Aorta (tissue), 5 donors: Measurements from ENCODE around the gene SOHLH1. TPM values are rescaled to one million over a fixed set of nuclear protein-coding genes. Genes with fewer than 3 reads are reported as not detected.

ENCODE experiments used
- ATAC-seq: fragments of 200-7000 bp; cut with Tn5 transposase; one replicate; pipeline ENCODE4 v1.9.1; 2022; ENCODE audit warnings: moderate library complexity; ENCODE audit not compliant: low FRiP score
- DNase-seq, 2 donors: peaks; one replicate each; pipeline ENCODE4 v3.0.0-alpha.2; 2020
- H3K27ac ChIP-seq, 2 donors: one replicate each; pipeline ENCODE4 v1.5.1; 2013; ENCODE audit warnings: low read length in 2 of 2, mild to moderate bottlenecking in 2 of 2, moderate library complexity in 2 of 2, control low read depth in 1 of 2, inconsistent platforms in 1 of 2, low read depth in 1 of 2
- H3K27me3 ChIP-seq, 2 donors: one replicate each; pipeline ENCODE4 v1.6.1; 2013; ENCODE audit warnings: control low read depth in 1 of 2, low read length in 1 of 2, mild to moderate bottlenecking in 1 of 2, moderate library complexity in 1 of 2; ENCODE audit not compliant: insufficient read depth in 2 of 2, control insufficient read depth in 1 of 2
- H3K36me3 ChIP-seq, 2 donors: one replicate each; pipeline ENCODE4 v1.6.1; 2013; ENCODE audit warnings: control low read depth in 1 of 2, low read length in 1 of 2, mild to moderate bottlenecking in 1 of 2; ENCODE audit not compliant: insufficient read depth in 2 of 2, control insufficient read depth in 1 of 2
- H3K4me1 ChIP-seq, 2 donors: one replicate each; pipeline ENCODE4 v1.6.1; 2013; ENCODE audit warnings: low read length in 2 of 2, control low read depth in 1 of 2, mild to moderate bottlenecking in 1 of 2, moderate library complexity in 1 of 2; ENCODE audit not compliant: insufficient read depth in 2 of 2, control insufficient read depth in 1 of 2
- H3K4me3 ChIP-seq, 2 donors: one replicate each; pipeline ENCODE4 v1.5.1; 2013; ENCODE audit warnings: low read length in 2 of 2, control low read depth in 1 of 2, mild to moderate bottlenecking in 1 of 2
- H3K9me3 ChIP-seq: one replicate; pipeline ENCODE4 v1.6.1; 2013; ENCODE audit warnings: mild to moderate bottlenecking, low read length; ENCODE audit not compliant: control insufficient read depth
- WGBS, 2 donors: extraction: QIAGEN DNeasy Blood & Tissue Kit; methylation state at CpG; one replicate each; pipeline ENCODE4 v1.1.7; 2013; 5-methylcytosine and 5-hydroxymethylcytosine counted together
- intact Hi-C, 2 donors: fragments of 100-400 bp; cut with DNase I; formaldehyde crosslinking; loops; one replicate each; pipeline versions ENCODE4 v1.14.2 to v1.15.0; 2022
- polyA plus RNA-seq, 2 donors: library from polyadenylated mRNA; stranded (reverse); fragments of 200-250 nt; gene quantifications; one replicate each; pipeline ENCODE4 v1.2.3, GENCODE V29; 2013
- total RNA-seq, 2 donors: library from RNA; stranded (reverse); fragmentation: NEBNext Ultra II Directional; extraction: Animal tissue kit (Norgen Biotek cat#: 25700); gene quantifications; one replicate each; pipeline ENCODE4 v1.2.1, GENCODE V29; 2021
- donor health status: healthy with polysubstance abuse.
- donor health status: Bipolar disorder and iron deficiency.
- donor health status: DM: no; HTN: no; CAD: no.
- donor health status: DM: no; HTN: no; CAD: no.
- donor health status: DM: yes; HTN: yes; CAD: no.

The SOHLH1 gene
- total and polyA plus RNA-seq, 4 donors = not detected

DNA sequence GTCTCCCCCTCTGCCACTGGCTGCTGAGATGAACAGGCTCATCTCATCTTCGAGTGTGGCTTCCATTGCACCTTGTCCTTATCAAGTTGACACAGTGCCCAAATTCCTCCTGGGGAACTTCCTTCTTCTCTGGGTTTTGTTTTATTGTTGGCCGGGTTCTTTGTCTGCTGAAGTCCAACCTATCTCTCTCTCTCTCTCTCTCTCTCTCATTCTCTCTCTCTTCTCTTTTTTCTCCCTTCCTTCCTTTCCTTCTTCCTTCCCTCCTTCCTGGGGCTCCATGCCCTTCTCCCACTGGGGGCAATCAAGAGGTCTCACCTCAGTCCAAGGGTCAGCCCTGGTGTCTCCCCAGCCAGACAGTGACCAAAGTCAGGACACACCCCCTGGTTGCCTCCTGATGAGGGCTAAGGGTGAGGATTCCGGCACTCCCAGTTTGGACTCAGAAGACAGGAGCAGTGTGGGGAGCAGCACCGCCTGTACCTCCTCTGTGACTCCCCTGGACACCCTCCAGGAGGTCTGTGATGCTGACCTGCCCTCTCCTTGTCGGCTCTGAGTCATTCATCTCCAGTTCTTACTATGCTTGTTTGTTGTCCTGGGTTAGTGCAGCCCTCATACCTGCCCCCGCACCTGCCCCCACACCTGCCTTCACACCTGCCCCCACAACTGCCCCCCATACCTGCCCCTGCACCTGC, 33.4 kb upstream of the SOHLH1 start:
- no peak overlapping the region for H3K4me3 ChIP-seq
- peaks cover 6% of the 10 kb centered on the region for H3K9me3 ChIP-seq
- 74 to 79% methylated on average over 6 of the region's 6 CpGs for WGBS, 2 donors
- no peaks in the 10 kb centered on the region for H3K36me3 ChIP-seq
- intact Hi-C loops = no loop called here
- H3K27ac ChIP-seq = no peak overlapping the region
- ATAC-seq (no peak), DNase-seq (no peak)
- H3K27me3 ChIP-seq = no peaks in the 10 kb centered on the region
- no peaks in the 10 kb centered on the region for H3K4me1 ChIP-seq

- DNase-seq = no peak
Measured at GRCh38 chr9:135731454-135731853, 32.2 kb upstream of the SOHLH1 start.

DNA sequence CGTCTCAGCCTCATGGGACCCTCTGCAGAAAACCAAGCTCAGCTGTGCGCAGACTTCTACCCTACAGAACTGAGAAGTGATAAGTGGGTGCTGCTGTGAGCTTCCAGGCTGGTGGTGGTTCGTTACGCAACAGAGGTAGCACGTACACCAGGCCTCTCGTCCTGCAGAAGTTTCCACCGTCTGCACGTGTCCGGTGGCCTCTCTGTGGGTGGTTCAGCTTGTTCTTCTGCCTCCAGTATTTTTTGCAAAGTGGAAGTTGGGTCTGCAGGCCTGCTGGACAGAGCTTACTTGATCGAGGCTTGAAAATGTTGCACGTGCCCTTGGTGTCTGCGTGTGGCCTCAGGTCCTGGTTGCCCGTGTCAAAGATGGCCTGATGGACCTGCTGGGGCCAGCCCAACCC, 30.2 kb upstream of the SOHLH1 start:
- intact Hi-C loops = no loop called here
- no peak for DNase-seq
- ATAC-seq = no peak
- no peaks in the 10 kb centered on the region for H3K36me3 ChIP-seq
- no peaks in the 10 kb centered on the region for H3K27me3 ChIP-seq
- H3K9me3 ChIP-seq = peaks cover 6% of the 10 kb centered on the region
- H3K27ac ChIP-seq = no peak overlapping the region
- no peak overlapping the region for H3K4me3 ChIP-seq
- WGBS, 2 donors = 78 to 85% methylated on average over 13 of the region's 13 CpGs
- no peaks in the 10 kb centered on the region for H3K4me1 ChIP-seq

More at GRCh38 chr9:135731454-135731853, 32.2 kb upstream of the SOHLH1 start:
- no peaks in the 10 kb centered on the region for H3K27me3 ChIP-seq
- no peak overlapping the region for H3K4me3 ChIP-seq
- peaks cover 6% of the 10 kb centered on the region for H3K9me3 ChIP-seq
- no peak for ATAC-seq
- H3K36me3 ChIP-seq = no peaks in the 10 kb centered on the region
- no peaks in the 10 kb centered on the region for H3K4me1 ChIP-seq
- 90 to 95% methylated on average over 12 of the region's 12 CpGs for WGBS, 2 donors
- intact Hi-C loops = no loop called here
- no peak overlapping the region for H3K27ac ChIP-seq

DNA sequence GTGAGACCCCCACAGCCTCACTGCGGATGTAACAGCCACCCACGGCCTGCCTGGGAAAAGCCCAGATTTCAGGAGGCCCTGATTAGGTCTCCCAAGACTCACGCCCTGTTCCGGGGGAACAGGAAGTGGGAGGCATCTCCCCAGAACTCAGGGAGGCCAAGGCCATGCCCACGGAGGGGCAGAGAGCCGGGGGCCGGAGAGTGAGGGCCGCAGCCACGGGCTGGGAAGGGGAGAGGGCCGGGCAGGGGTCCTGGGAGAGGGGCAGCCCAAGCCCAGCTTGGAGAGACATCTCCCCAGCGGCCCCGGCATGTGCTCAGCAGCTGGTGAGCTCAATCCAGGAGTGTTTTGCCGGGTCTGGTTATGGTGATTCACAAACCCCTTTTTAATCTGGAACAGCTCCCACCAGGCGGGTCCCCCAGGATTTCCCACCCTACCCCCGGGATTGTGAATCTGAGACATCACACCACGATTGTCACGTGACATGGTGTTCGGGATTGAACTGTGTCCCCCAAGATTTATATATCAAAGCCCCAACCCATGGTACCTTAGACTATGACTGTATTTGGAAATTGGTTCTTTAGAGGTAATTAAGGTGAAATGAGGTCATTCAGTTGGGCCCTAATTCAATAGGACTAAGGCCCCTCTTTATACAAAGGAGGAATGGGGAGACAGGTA, 29.3 kb upstream of the SOHLH1 start:
- no peak for DNase-seq
- WGBS, 2 donors = 69 to 71% methylated on average over 18 of the region's 18 CpGs
- H3K27ac ChIP-seq = no peak overlapping the region
- no peaks in the 10 kb centered on the region for H3K4me1 ChIP-seq
- ATAC-seq = no peak
- H3K9me3 ChIP-seq = peaks cover 6% of the 10 kb centered on the region
- no peaks in the 10 kb centered on the region for H3K36me3 ChIP-seq
- intact Hi-C loops = no loop called here
- H3K27me3 ChIP-seq = no peaks in the 10 kb centered on the region
- no peak overlapping the region for H3K4me3 ChIP-seq

DNA sequence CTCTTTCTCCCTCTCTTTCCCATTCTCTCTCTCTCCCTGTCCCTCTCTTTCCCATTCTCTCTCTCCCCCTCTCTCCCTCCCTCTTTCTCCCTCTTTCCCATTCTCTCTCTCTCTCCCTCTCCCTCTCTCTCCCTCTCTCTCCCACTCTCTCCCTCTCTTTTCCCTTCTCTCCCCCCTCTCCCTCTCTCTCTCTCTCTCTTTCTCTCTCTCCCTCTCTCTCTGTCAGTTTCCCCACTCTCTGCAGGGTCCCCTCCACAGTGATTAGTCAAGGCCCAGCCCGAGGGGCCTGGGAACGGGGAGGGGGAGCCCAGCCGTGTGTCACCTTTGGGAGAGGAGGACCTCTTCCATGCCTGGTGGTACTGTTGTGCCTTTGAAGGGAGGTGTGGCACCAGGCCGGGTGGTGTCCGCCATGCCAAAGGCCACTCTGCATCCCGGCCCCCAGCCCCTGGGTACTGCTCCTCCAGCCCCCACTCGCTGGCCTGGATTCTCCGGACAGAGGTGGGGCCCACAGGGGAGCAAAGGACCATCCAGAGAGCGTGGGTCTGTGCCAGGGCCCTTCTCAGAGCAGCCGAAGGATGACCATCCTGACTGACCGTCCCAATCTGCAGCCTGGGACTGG, 28.1 kb upstream of the SOHLH1 start:
- ATAC-seq (no peak), DNase-seq (no peak)
- Histone ChIP-seq H3K4me1 (no peaks in the 10 kb centered on the region), H3K4me3 (no peak overlapping the region), H3K27me3 (no peaks in the 10 kb centered on the region), H3K27ac (no peak overlapping the region), H3K9me3 (peaks cover 4% of the 10 kb centered on the region), H3K36me3 (no peaks in the 10 kb centered on the region)
- 58 to 60% methylated on average over 11 of the region's 11 CpGs for WGBS, 2 donors
- intact Hi-C loops = no loop called here

DNA sequence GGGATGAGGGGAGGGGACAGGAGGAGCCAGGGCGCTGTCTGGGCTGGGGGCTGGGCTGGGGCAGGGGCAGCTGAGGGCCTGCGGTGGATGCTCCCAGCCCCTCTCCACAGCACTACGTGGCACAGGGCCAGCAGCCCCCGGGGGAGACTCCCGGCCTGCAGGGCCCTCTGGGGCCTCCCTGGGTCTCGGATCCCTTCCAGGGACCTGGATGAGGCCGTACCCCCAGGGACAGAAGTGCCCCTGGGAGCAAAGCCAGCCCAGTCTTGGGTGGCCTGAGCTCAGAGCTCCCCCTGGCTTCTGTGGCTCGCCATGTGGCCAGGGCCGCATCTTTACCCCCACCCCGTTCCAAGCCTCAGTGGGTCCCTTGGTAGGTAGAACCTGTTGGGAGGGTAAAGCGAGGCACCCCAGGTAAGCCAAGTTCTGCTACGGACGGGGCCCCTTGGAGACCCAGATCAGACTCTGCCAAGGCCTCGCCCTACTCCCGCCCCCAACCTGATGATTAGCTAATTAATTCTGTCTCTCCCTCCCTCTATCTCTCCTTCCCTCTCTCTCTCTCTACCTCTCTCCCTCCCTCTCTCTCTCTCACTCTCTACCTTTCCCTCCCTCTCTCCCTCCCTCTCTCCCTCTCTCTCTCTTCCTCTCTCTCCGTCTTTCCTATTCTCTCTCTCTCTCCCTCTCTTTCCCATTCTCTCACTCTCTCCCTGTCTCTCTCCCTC, 27.0 kb upstream of the SOHLH1 start:
- DNase-seq = no peak
- Histone ChIP-seq H3K4me3 (no peak overlapping the region), H3K27me3 (no peaks in the 10 kb centered on the region), H3K27ac (no peak overlapping the region), H3K36me3 (no peaks in the 10 kb centered on the region), H3K4me1 (no peaks in the 10 kb centered on the region), H3K9me3 (no peaks in the 10 kb centered on the region)
- no peak for ATAC-seq
- intact Hi-C loops = no loop called here
- 61 to 68% methylated on average over 13 to 16 of the region's 16 CpGs for WGBS, 2 donors

GRCh38 chr9:135724186-135724787, 25.0 kb upstream of the SOHLH1 start:
- intact Hi-C loops = no loop called here
- no peak for DNase-seq
- WGBS, 2 donors = 86 to 87% methylated on average over 16 of the region's 16 CpGs

DNA sequence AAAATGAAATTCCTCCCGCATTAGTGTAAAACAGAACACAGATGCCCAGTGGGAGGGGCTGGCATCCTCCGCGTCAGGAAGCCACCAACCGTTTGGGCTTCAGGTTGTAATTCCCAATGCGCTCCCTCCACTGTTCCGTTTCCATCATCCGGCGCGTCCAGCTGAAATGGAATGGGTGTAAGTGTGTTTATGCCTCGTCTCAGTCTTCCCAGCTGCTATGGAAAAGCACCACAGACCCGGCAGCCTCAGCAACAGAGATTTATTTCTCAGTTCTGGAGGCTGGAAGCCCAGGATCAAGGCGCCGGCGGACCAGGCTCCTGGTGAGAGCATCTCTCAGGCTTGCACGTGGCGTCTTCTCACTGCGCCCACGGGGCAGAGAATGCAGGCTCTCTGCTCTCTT, 23.1 kb upstream of the SOHLH1 start:
- no peaks in the 10 kb centered on the region for H3K36me3 ChIP-seq
- DNase-seq (no peak), ATAC-seq (no peak)
- H3K27ac ChIP-seq = no peak overlapping the region
- intact Hi-C loops = no loop called here
- H3K9me3 ChIP-seq = no peaks in the 10 kb centered on the region
- no peaks in the 10 kb centered on the region for H3K27me3 ChIP-seq
- WGBS, 2 donors = 68 to 71% methylated on average over 18 of the region's 18 CpGs
- H3K4me1 ChIP-seq = no peaks in the 10 kb centered on the region
- H3K4me3 ChIP-seq = no peak overlapping the region

More at GRCh38 chr9:135724186-135724787, 25.0 kb upstream of the SOHLH1 start:
- no peaks in the 10 kb centered on the region for H3K36me3 ChIP-seq
- H3K4me1 ChIP-seq = no peaks in the 10 kb centered on the region
- no peak overlapping the region for H3K4me3 ChIP-seq
- no peak overlapping the region for H3K27ac ChIP-seq
- H3K9me3 ChIP-seq = no peaks in the 10 kb centered on the region
- no peaks in the 10 kb centered on the region for H3K27me3 ChIP-seq
- ATAC-seq = no peak
